GM12875 (cell line): Measurements from ENCODE around the gene HRH2.

Experiments used
- H3K4me3 ChIP-seq: one replicate; pipeline ENCODE4 v1.5.1; 2011; ENCODE audit warnings: low read depth, low read length, control low read depth
- TF ChIP-seq, protein P1 (sequence below): IDR thresholded peaks from 2 replicates; pipeline ENCODE4 v1.5.1; 2011; ENCODE audit warnings: low read depth, mild to moderate bottlenecking, control low read depth, inconsistent platforms, low read length, moderate library complexity, borderline replicate concordance; ENCODE audit not compliant: insufficient read depth

HRH2 gene

DNA sequence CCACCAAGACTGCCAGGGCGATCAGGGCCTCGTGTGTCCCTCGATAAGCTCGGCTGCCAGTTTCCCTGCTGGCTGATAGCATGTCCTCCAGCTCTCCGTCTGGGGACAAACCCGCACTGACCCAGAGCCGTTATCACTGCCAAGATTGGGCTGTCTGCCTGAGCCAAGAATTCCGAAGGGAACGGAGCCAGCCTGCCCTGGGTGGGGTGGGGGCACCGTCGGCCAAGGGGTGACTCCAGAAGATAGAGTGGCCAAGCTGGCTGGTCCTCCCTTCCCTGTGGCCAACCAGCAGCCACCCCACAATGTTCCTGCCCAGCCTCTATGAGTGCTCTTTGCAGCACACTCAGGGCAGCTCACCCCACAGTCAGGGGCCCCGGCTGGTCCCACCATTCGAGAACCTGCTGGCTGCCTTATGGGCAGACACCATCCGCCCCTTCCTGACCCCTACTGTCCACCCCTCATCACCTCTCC is 29.4 kb downstream of the HRH2 start:
- TF ChIP-seq, protein P1, sequence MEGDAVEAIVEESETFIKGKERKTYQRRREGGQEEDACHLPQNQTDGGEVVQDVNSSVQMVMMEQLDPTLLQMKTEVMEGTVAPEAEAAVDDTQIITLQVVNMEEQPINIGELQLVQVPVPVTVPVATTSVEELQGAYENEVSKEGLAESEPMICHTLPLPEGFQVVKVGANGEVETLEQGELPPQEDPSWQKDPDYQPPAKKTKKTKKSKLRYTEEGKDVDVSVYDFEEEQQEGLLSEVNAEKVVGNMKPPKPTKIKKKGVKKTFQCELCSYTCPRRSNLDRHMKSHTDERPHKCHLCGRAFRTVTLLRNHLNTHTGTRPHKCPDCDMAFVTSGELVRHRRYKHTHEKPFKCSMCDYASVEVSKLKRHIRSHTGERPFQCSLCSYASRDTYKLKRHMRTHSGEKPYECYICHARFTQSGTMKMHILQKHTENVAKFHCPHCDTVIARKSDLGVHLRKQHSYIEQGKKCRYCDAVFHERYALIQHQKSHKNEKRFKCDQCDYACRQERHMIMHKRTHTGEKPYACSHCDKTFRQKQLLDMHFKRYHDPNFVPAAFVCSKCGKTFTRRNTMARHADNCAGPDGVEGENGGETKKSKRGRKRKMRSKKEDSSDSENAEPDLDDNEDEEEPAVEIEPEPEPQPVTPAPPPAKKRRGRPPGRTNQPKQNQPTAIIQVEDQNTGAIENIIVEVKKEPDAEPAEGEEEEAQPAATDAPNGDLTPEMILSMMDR, result no peak
- no peak overlapping the region for H3K4me3 ChIP-seq

DNA sequence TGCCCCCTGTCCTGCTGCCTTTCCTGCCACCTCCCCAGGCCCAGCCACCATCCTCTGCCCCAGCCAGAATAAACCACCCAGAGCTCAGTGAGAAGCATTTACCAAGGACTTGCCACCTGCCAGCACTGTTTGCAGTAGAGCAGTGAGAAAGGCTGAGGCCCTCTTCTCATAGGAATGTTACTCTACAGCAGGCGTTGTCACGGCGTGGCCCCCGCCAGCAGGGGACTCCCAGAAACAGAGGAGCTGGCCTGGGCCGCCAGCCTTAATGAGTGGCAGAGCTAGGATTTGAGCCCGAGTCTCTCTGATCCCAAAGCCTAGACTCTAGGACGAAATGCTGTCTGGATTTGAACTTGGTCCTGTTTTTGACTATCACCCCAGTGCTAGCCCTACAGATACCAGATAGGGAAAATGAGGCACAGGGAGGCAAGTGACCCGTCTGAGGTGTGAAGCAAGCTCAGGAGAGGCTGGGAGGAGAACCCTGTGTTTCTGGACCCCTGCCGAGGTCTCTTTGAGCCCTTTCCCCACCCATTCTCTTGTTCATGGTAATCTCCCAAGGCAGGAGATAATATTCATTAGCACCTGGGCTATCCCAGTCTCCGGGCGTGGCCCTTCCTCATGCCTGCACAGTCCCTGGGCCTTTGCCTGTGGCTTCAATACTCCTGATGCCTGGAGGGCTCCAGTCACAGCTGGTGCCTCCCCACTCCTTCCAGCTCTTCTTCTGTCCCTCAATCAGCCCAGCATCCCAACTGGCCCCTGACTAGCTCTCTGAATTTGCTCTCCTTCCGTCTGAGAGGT is 30.7 kb downstream of the HRH2 start:
- TF ChIP-seq, protein P1, result no peak

DNA sequence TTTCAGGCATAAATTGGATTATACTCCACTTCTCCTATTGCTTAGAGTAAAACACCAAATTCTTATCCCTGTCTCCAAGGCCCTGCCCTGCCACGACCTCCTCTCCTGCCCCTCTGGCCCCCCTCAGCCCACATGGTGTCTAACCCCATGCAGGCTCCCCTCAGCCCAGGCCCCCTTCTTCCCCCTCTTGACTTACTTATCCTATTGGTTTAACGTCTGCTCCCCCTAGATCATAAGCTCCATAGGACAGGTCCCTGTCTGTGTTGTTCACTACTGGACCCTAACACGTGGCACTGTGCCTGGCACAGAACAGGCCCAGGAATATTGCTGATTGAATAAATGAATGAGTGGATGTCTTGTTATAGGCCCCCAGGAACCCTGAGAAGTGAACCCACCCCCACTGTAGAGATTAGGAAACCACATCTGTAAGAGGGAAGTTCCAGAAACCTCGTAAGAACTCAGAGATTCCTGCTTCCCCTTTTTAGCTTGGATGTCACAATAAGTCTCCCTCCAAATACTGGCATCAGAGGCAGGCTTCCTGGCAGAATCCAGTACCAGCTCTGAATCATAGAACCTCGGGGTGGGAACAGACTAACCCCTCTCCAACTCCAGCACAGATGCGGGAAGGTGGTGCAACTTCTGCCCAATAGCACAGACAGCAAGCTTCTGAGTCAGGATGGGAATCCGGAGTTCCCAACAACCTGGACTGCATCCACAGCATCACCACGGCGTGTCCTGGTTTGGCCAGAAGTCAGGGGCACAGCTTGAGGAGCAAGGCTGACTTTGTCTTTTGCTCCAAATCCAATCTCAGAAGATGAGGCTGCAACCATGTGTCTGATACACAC is 31.5 kb downstream of the HRH2 start:
- TF ChIP-seq, protein P1, result no peak
- no peak overlapping the region for H3K4me3 ChIP-seq

More for the DNA sequence above, 30.7 kb downstream of the HRH2 start:
- no peak overlapping the region for H3K4me3 ChIP-seq

- TF ChIP-seq, protein P1, result no peak
- no peak overlapping the region for H3K4me3 ChIP-seq
Measured at GRCh38 chr5:175690025-175690424, 32.2 kb downstream of the HRH2 start.

DNA sequence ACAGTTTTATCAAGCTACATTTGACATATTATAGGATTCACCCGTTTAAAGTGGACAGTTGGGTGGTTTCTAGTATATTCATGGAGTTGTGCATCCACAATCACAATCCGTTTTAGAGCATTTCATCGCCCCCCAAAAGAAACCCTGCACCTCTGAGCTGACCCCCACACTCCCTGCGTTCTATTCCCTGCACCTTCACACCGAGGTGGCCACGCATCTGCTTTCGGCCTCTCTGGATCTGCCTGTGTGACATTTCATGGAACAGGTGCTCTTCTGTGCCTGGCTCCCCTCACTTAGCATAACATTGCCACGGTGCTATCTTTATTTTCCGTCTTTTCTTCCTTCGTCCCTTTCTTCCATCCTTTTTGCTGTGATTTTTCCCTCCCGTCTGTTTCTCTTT is 32.7 kb downstream of the HRH2 start:
- no peak overlapping the region for H3K4me3 ChIP-seq
- TF ChIP-seq, protein P1, result no peak

GRCh38 chr5:175691761-175692160 is 33.9 kb downstream of the HRH2 start:
- TF ChIP-seq, protein P1, result no peak

More at GRCh38 chr5:175691761-175692160, 33.9 kb downstream of the HRH2 start:
- no peak overlapping the region for H3K4me3 ChIP-seq
